Natural killer cell (primary cell): ENCODE results near the gene FGD6. TPM values are rescaled to one million over a fixed set of nuclear protein-coding genes. Genes with fewer than 3 reads are reported as not detected.

ENCODE experiments used
- ATAC-seq, 3 donors: fragments of 150-1000 bp in 2 of 3; fragments of 200-7000 bp in 1 of 3; cut with Tn5 transposase; 1 replicate in 1 of 3; 2 replicates in 2 of 3; pipeline ENCODE4 v1.10.0; 2021; ENCODE audit warnings: mild to moderate bottlenecking in 2 of 3, moderate library complexity in 2 of 3
- DNase-seq, 2 donors: peaks; one replicate each; pipeline versions ENCODE4 v3.0.0 to v3.0.0-alpha.2; 2013 to 2021; ENCODE audit warnings: mixed read lengths in 1 of 2
- H3K27ac ChIP-seq: one replicate; pipeline ENCODE4 v1.5.1; 2013; ENCODE audit warnings: mild to moderate bottlenecking, low read length
- H3K27me3 ChIP-seq: one replicate; pipeline ENCODE4 v1.6.1; 2013; ENCODE audit warnings: low read length; ENCODE audit not compliant: control insufficient read depth, insufficient read depth
- H3K36me3 ChIP-seq: one replicate; pipeline ENCODE4 v1.6.1; 2013; ENCODE audit warnings: low read length; ENCODE audit not compliant: control insufficient read depth, insufficient read depth
- H3K4me1 ChIP-seq: one replicate; pipeline ENCODE4 v1.6.1; 2013; ENCODE audit warnings: low read length; ENCODE audit not compliant: control insufficient read depth, insufficient read depth
- H3K4me3 ChIP-seq: one replicate; pipeline ENCODE4 v1.5.1; 2013; ENCODE audit warnings: low read length
- H3K9me3 ChIP-seq: one replicate; pipeline ENCODE4 v1.6.1; 2013; ENCODE audit warnings: low read length; ENCODE audit not compliant: control insufficient read depth, insufficient read depth
- H3K27ac Mint-ChIP-seq, 2 donors: one replicate each; pipeline ENCODE4 v1.8.0; 2022; ENCODE audit warnings: mild to moderate bottlenecking in 2 of 2, mixed read lengths in 2 of 2, moderate library complexity in 1 of 2
- H3K27me3 Mint-ChIP-seq, 2 donors: one replicate each; pipeline ENCODE4 v1.8.0; 2022; ENCODE audit warnings: low read depth in 2 of 2, mixed read lengths in 2 of 2
- H3K36me3 Mint-ChIP-seq: one replicate; pipeline ENCODE4 v1.8.0; 2022; ENCODE audit warnings: mixed read lengths
- H3K4me1 Mint-ChIP-seq, 2 donors: one replicate each; pipeline ENCODE4 v1.8.0; 2022; ENCODE audit warnings: mixed read lengths in 2 of 2
- H3K4me3 Mint-ChIP-seq: one replicate; pipeline ENCODE4 v1.8.0; 2022; ENCODE audit warnings: mild to moderate bottlenecking, moderate library complexity, mixed read lengths
- H3K9me3 Mint-ChIP-seq, 2 donors: one replicate each; pipeline ENCODE4 v1.8.0; 2022; ENCODE audit warnings: mixed read lengths in 2 of 2
- WGBS: methylation state at CpG from one replicate; pipeline ENCODE4 v1.1.7; 2013; ENCODE audit warnings: missing lambda C conversion rate; ENCODE audit not compliant: insufficient coverage; 5-methylcytosine and 5-hydroxymethylcytosine counted together
- intact Hi-C: fragments of 100-400 bp; cut with micrococcal nuclease; formaldehyde crosslinking; loops from one replicate; pipeline ENCODE4 v1.14.2; 2022
- total RNA-seq, 4 donors: library from RNA; stranded (reverse); fragments of 120-200 nt in 1 of 4; gene quantifications; one replicate each; pipeline versions ENCODE4 v1.2.3 to v1.2.4, GENCODE V29; 2013 to 2022
- TF ChIP-seq, protein P1 (sequence below): fragments of 200-600 bp; IDR thresholded peaks from one replicate; pipeline ENCODE4 v1.8.0; 2022; ENCODE audit warnings: antibody characterized with exemption

FGD6 gene
- total RNA-seq, 3 donors from 2014 or later (not counting 1 experiment from before 2014, with no cell fraction given): 1.5 to 1.9 (median 1.9) TPM

DNA sequence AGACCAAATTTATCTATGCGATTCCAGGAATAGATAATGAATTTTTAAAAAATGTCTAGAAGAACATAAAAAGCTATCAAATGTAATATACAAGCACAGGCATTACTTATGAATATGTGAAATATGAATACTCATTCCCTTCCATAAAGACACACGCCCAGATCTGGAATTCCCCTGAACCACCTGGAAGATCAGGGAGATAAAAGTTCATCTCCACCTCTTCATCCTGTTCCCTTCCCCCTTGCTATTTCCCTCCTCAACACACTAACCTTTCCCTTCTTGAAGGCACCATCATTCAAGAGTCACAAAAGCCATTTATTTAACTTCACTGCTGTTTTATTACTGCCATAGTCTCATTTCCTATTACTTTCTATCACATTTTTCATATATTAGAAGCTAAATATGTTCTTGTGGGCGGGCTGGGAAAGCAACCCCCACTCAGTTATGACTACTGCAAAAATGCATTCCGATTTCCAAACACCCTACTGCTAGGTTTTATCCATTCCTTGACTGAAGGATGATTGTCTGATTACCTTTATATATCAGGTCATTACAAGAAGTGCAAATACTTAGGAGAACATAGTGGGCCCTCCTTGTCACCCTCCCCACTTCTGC, 16.1 kb downstream of the FGD6 start:
- H3K27me3 ChIP-seq: no peaks in the 10 kb centered on the region
- TF ChIP-seq, protein P1, sequence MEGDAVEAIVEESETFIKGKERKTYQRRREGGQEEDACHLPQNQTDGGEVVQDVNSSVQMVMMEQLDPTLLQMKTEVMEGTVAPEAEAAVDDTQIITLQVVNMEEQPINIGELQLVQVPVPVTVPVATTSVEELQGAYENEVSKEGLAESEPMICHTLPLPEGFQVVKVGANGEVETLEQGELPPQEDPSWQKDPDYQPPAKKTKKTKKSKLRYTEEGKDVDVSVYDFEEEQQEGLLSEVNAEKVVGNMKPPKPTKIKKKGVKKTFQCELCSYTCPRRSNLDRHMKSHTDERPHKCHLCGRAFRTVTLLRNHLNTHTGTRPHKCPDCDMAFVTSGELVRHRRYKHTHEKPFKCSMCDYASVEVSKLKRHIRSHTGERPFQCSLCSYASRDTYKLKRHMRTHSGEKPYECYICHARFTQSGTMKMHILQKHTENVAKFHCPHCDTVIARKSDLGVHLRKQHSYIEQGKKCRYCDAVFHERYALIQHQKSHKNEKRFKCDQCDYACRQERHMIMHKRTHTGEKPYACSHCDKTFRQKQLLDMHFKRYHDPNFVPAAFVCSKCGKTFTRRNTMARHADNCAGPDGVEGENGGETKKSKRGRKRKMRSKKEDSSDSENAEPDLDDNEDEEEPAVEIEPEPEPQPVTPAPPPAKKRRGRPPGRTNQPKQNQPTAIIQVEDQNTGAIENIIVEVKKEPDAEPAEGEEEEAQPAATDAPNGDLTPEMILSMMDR: no peak
- no peaks in the 10 kb centered on the region for H3K9me3 Mint-ChIP-seq
- H3K4me3 ChIP-seq: no peak overlapping the region
- H3K27me3 Mint-ChIP-seq: peaks cover 0 to 2% of the 10 kb centered on the region in 2 donors
- no peak for DNase-seq
- no peaks in the 10 kb centered on the region for H3K36me3 Mint-ChIP-seq
- peaks cover 0 to 4% of the 10 kb centered on the region in 2 donors for H3K4me1 Mint-ChIP-seq
- no peak for ATAC-seq
- no peak overlapping the region for H3K27ac Mint-ChIP-seq
- no peaks in the 10 kb centered on the region for H3K36me3 ChIP-seq
- no peak overlapping the region for H3K27ac ChIP-seq
- 90% methylated on average over 3 of the region's 4 CpGs for WGBS
- intact Hi-C loops: no loop called here
- H3K9me3 ChIP-seq: no peaks in the 10 kb centered on the region
- H3K4me3 Mint-ChIP-seq: no peak overlapping the region
- peaks cover 3% of the 10 kb centered on the region for H3K4me1 ChIP-seq

DNA sequence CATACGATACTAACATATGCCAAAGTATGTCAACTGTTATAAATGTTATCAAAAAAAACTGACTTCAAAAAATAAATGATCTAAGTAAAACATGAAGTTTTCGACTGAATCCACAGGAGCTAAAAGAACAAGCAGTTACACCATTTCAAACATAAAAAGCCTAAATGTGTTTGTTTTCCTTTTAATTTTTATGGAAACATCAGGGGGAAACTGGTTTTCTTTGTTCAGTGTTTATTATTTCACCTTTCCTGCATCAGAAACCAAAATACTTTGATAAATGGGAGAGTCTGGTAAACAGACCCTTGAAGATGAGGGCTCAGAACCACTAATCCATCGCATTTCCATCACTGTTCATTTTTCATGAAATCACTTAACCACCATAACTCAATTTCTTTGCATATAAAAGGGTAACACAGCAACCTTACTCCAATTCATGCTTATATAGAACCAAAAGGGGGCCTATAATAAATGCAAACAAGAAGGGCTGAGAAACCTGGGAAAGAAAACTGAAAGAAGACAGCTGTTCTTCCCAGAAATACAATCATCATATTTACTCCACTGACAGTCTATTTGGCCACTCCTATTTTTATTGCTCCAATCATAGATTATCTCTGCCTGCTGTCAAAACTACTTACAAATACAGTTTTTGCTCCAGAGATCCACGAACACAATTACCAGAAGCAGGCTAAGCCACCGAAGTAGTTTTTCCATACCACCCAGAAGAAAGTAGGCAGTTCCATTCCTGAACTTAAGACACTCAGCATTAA, 17.0 kb downstream of the FGD6 start:
- TF ChIP-seq, protein P1: no peak
- intact Hi-C loops: no loop called here
- no peak overlapping the region for H3K27ac Mint-ChIP-seq
- H3K4me1 Mint-ChIP-seq: peaks cover 0 to 4% of the 10 kb centered on the region in 2 donors
- no peak for DNase-seq
- ATAC-seq: no peak
- H3K9me3 Mint-ChIP-seq: no peaks in the 10 kb centered on the region
- H3K27me3 Mint-ChIP-seq: peaks cover 0 to 2% of the 10 kb centered on the region in 2 donors
- no peak overlapping the region for H3K27ac ChIP-seq
- H3K36me3 Mint-ChIP-seq: no peaks in the 10 kb centered on the region
- H3K36me3 ChIP-seq: no peaks in the 10 kb centered on the region
- no peaks in the 10 kb centered on the region for H3K9me3 ChIP-seq
- peaks cover 3% of the 10 kb centered on the region for H3K4me1 ChIP-seq
- H3K4me3 ChIP-seq: no peak overlapping the region
- H3K4me3 Mint-ChIP-seq: no peak overlapping the region
- H3K27me3 ChIP-seq: no peaks in the 10 kb centered on the region
- WGBS: 93% methylated on average over 3 of the region's 5 CpGs

GRCh38 chr12:95198914-95199313, 18.4 kb downstream of the FGD6 start:
- 73% methylated on average over 3 of the region's 4 CpGs for WGBS
- H3K9me3 ChIP-seq: no peaks in the 10 kb centered on the region
- no peak for DNase-seq
- no peak overlapping the region for H3K27ac ChIP-seq
- Mint-ChIP-seq H3K4me1 (no peaks in the 10 kb centered on the region), H3K36me3 (no peaks in the 10 kb centered on the region), H3K27ac (no peak overlapping the region), H3K27me3 (no peaks in the 10 kb centered on the region), H3K9me3 (no peaks in the 10 kb centered on the region), H3K4me3 (no peak overlapping the region)
- H3K4me3 ChIP-seq: no peak overlapping the region
- no peaks in the 10 kb centered on the region for H3K4me1 ChIP-seq
- TF ChIP-seq, protein P1: no peak
- H3K36me3 ChIP-seq: no peaks in the 10 kb centered on the region
- no peaks in the 10 kb centered on the region for H3K27me3 ChIP-seq
- intact Hi-C loops: no loop called here
- no peak for ATAC-seq
